Colonic mucosa (tissue), 4 donors: ENCODE data around the gene FNDC3B. TPM values are rescaled to one million over a fixed set of nuclear protein-coding genes. Genes with fewer than 3 reads are reported as not detected.

Experiments
- DNase-seq: peaks from one replicate; pipeline ENCODE4 v3.0.0-alpha.2; 2020
- H3K27ac ChIP-seq: fragments of 200-600 bp; one replicate; pipeline ENCODE4 v1.8.0; 2021
- H3K27me3 ChIP-seq: fragments of 200-600 bp; one replicate; pipeline ENCODE4 v1.8.0; 2021
- H3K36me3 ChIP-seq: fragments of 200-600 bp; one replicate; pipeline ENCODE4 v1.8.0; 2021
- H3K4me1 ChIP-seq: fragments of 200-600 bp; one replicate; pipeline ENCODE4 v1.8.0; 2021; ENCODE audit warnings: mild to moderate bottlenecking
- H3K4me3 ChIP-seq: fragments of 200-600 bp; one replicate; pipeline ENCODE4 v1.8.0; 2021
- H3K9ac ChIP-seq, 2 donors: one replicate each; pipeline ENCODE4 v1.7.0; 2013; ENCODE audit warnings: control low read depth in 2 of 2, low read depth in 2 of 2, low read length in 2 of 2
- H3K9me3 ChIP-seq: fragments of 200-600 bp; one replicate; pipeline ENCODE4 v1.8.0; 2021
- intact Hi-C: fragments of 100-400 bp; cut with DNase I; formaldehyde crosslinking; loops from one replicate; pipeline ENCODE4 v1.14.1; 2022
- total RNA-seq, 2 donors: library from RNA; stranded (reverse); fragmentation: NEBNext Ultra II Directional in 1 of 2; extraction: Animal tissue kit (Norgen Biotek cat#: 25700) in 1 of 2; gene quantifications; one replicate each; pipeline ENCODE4 v1.2.1, GENCODE V29; 2021
- TF ChIP-seq, protein P1 (sequence below): fragments of 200-600 bp; IDR thresholded peaks from one replicate; pipeline ENCODE4 v1.8.0; 2022; ENCODE audit warnings: antibody characterized with exemption, mild to moderate bottlenecking
- donor health status: healthy.
- donor health status: DM: no; HTN: no; CAD: no.
- donor health status: DM: no; HTN: no; CAD: no.

The FNDC3B gene
- total RNA-seq, 2 donors from 2014 or later = 66.7 to 142 TPM

DNA sequence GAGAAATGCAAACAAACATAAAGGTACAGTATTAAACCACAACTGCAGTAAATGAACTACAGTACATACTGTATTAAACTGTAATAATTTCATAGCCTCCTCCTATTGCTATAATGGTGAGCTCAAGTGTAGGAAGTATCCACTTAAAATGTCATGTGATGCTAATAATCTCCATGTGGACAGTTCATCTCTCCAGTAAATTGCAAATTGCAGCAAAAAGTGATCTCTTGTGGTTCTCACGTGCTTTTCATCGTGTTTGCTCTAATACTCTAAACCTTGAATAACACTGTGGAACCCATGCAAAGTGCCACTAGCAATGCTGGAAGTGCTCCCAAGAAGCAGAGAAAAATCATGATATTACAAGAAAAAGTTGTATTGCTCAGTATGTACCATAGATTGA, 9.2 kb upstream of the FNDC3B start:
- Histone ChIP-seq H3K27me3 (no peaks in the 10 kb centered on the region), H3K36me3 (no peaks in the 10 kb centered on the region), H3K4me3 (no peak overlapping the region), H3K9me3 (no peaks in the 10 kb centered on the region), H3K27ac (no peak overlapping the region), H3K9ac (no peak overlapping the region), H3K4me1 (no peaks in the 10 kb centered on the region)
- no peak for DNase-seq
- TF ChIP-seq, protein P1, sequence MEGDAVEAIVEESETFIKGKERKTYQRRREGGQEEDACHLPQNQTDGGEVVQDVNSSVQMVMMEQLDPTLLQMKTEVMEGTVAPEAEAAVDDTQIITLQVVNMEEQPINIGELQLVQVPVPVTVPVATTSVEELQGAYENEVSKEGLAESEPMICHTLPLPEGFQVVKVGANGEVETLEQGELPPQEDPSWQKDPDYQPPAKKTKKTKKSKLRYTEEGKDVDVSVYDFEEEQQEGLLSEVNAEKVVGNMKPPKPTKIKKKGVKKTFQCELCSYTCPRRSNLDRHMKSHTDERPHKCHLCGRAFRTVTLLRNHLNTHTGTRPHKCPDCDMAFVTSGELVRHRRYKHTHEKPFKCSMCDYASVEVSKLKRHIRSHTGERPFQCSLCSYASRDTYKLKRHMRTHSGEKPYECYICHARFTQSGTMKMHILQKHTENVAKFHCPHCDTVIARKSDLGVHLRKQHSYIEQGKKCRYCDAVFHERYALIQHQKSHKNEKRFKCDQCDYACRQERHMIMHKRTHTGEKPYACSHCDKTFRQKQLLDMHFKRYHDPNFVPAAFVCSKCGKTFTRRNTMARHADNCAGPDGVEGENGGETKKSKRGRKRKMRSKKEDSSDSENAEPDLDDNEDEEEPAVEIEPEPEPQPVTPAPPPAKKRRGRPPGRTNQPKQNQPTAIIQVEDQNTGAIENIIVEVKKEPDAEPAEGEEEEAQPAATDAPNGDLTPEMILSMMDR = no peak
- intact Hi-C loops = loop anchor here (10.0 kb wide), 1 partner anchor 285 kb away; no protein-coding TSS in a partner anchor

DNA sequence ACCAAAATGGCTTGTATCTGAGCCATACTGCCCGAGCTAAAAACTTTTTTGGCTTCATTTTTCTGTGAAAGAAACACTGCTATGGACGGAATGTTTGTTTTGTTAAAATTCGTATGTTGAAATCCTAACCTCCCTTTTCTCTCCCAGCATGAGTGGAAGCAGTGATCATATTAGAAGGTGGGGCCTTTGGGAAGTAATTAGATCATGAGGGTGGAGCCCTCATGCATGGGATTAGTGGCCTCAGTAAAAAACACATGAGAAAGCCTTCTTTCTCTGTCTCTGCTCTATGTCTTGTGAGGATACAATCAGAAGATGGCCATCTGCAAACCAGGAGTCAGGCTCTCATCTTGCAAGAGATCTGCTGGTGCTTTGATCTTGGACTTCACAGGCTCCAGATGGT, 7.4 kb upstream of the FNDC3B start:
- Histone ChIP-seq H3K9me3 (no peaks in the 10 kb centered on the region), H3K4me3 (no peak overlapping the region), H3K27me3 (no peaks in the 10 kb centered on the region), H3K27ac (no peak overlapping the region), H3K4me1 (no peaks in the 10 kb centered on the region), H3K9ac (no peak overlapping the region), H3K36me3 (no peaks in the 10 kb centered on the region)
- TF ChIP-seq, protein P1 = no peak
- intact Hi-C loops = loop anchor here (10.0 kb wide), 1 partner anchor 283 kb away; no protein-coding TSS in a partner anchor
- DNase-seq = no peak

DNA sequence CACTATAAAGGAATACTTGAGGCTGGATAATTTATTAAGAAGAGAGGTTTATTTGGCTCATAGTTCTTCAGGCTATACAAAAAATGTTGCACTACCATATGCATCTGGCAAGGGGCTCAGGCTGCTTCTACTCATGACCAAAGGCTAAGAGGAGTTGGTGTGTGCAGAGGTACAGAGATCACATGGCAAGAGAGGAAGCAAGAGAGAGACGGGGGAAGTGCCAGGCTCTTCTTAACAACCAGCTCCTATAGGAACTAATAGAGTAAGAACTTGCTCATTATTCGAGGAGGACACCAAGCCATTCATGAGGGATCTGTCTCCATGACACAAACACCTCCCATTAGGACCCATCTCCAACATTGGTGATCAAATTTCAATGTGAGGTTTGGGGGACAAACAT, 6.0 kb upstream of the FNDC3B start:
- Histone ChIP-seq H3K36me3 (no peaks in the 10 kb centered on the region), H3K27me3 (no peaks in the 10 kb centered on the region), H3K9ac (no peak overlapping the region), H3K27ac (no peak overlapping the region), H3K9me3 (no peaks in the 10 kb centered on the region), H3K4me1 (no peaks in the 10 kb centered on the region), H3K4me3 (no peak overlapping the region)
- DNase-seq = no peak
- TF ChIP-seq, protein P1 = no peak
- intact Hi-C loops = loop anchor here (10.0 kb wide), 1 partner anchor 281 kb away; no protein-coding TSS in a partner anchor

DNA sequence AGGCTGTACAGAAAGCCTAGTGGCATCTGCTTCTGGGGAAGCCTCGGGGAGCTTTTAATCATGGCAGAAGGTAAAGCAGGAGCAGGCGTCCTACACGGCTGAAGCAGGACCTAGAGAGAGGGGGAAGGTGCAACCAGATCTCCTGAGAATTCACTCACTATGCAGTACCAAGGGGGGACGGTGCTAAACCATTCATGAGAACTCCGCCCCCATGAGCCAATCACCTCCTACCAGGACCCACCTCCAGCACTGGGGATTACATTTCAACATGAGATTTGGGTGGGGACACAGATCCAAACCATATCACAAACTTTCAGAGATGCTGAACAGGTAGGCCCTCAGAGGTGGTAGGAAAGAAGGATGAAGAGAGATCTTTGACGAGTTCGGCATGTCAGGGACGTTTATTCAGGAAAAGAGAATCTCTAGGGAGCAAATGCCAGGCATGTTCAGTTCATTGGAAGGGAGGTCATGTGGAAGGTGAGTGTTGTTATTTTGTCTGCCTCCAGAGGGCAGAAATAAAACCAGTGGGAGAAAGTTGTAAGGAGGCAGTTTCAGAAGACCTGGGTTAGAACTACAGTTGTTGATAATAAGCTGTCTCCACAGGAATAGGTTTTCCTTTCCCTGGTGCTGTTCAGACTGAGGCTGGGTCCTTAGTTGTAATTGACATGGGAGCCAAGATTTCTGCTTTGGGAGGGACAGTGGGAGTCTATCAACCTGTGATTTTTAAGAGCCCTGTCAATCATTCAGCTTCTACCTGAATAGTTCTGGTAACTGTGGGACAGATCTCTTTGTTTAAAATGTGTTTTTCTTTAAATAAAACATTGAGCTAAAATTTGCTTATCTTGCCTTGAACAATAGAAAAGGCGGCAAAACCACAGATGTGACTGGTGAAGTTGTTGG, 4.3 kb upstream of the FNDC3B start:
- Histone ChIP-seq H3K9me3 (no peaks in the 10 kb centered on the region), H3K4me3 (no peak overlapping the region), H3K9ac (no peak overlapping the region), H3K27me3 (no peaks in the 10 kb centered on the region), H3K4me1 (no peaks in the 10 kb centered on the region), H3K36me3 (no peaks in the 10 kb centered on the region), H3K27ac (no peak overlapping the region)
- DNase-seq = peak; percentile 62
- TF ChIP-seq, protein P1 = peak; percentile 49
- intact Hi-C loops = loop anchor here (10.0 kb wide), 1 partner anchor 280 kb away; no protein-coding TSS in a partner anchor

DNA sequence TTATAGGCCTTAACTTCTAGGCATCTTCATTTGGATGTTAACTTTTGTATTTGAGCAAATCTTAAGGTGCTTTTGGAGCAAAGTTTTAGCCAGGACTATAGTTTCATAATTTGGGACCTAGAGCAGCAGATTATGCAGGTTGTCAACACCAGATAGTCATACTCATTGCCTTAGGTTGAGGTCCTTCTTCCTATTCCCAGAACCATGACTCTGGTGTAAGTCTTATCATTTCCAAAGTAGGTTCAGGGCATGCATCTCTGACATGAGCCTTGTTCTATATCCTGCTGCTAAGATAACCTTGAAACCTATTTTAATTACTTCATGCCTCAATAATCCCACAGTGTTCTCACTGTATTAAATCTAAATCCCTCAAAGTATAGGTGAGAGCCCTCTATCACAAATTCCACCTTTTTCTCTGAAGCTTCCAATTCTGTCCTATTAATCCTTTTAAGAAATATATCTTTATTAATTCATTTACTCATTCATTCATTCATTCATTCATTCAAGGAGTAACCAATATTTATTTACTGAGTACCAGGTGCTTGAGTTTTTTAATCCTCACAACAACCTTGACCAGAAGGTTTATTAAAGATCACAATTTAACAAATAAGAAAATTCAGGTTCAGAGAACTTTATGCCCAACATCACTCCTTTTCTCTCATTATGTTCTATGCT, 2.7 kb upstream of the FNDC3B start:
- TF ChIP-seq, protein P1 = no peak
- no peak overlapping the region for H3K4me3 ChIP-seq
- no peaks in the 10 kb centered on the region for H3K27me3 ChIP-seq
- no peak overlapping the region for H3K27ac ChIP-seq
- no peak for DNase-seq
- H3K4me1 ChIP-seq = no peaks in the 10 kb centered on the region
- H3K36me3 ChIP-seq = no peaks in the 10 kb centered on the region
- intact Hi-C loops = loop anchor here (10.0 kb wide), 1 partner anchor 278 kb away; no protein-coding TSS in a partner anchor
- no peak overlapping the region for H3K9ac ChIP-seq
- H3K9me3 ChIP-seq = no peaks in the 10 kb centered on the region
